Calu3 (cell line): ENCODE data around the gene CEP192. TPM values are rescaled to one million over a fixed set of nuclear protein-coding genes. Genes with fewer than 3 reads are reported as not detected.
A peak's percentile ranks its signal among the peaks of the same experiment; 100 is the strongest.

Experiments
- BruUV-seq: library from RNA; stranded (reverse); fragments of 400-500 nt; replicated peaks from 2 replicates; lab custom pipeline; 2021; lab: Mats Ljungman, UMichigan
- CTCF ChIA-PET: fragments of 300-600 bp; sonication (Branson Sonifier 250); formaldehyde crosslinking; loops from one replicate; lab custom pipeline; 2022; ENCODE audit warnings: antibody characterized with exemption; lab: Charles Lee
- DNase-seq: peaks from one replicate; pipeline ENCODE4 v3.0.0; 2022
- H3K27ac Mint-ChIP-seq: one replicate; pipeline ENCODE4 v1.8.0; 2022; ENCODE audit warnings: mixed read lengths; ENCODE audit not compliant: unreplicated experiment
- H3K27me3 Mint-ChIP-seq: one replicate; pipeline ENCODE4 v1.8.0; 2022; ENCODE audit warnings: mixed read lengths; ENCODE audit not compliant: unreplicated experiment
- H3K36me3 Mint-ChIP-seq: one replicate; pipeline ENCODE4 v1.8.0; 2022; ENCODE audit warnings: mild to moderate bottlenecking, moderate library complexity, mixed read lengths; ENCODE audit not compliant: insufficient read depth, unreplicated experiment
- H3K4me1 Mint-ChIP-seq: one replicate; pipeline ENCODE4 v1.8.0; 2022; ENCODE audit warnings: mild to moderate bottlenecking, low read depth, mixed read lengths; ENCODE audit not compliant: unreplicated experiment
- H3K4me3 Mint-ChIP-seq: one replicate; pipeline ENCODE4 v1.8.0; 2022; ENCODE audit warnings: mild to moderate bottlenecking, low read depth, moderate library complexity, mixed read lengths; ENCODE audit not compliant: unreplicated experiment
- H3K9me3 Mint-ChIP-seq: one replicate; pipeline ENCODE4 v1.8.0; 2022; ENCODE audit warnings: low read depth, mixed read lengths; ENCODE audit not compliant: unreplicated experiment
- intact Hi-C: fragments of 100-400 bp; cut with micrococcal nuclease; formaldehyde crosslinking; loops from one replicate; pipeline ENCODE4 v1.10.0; 2022; ENCODE audit not compliant: unreplicated experiment
- total RNA-seq: library from RNA; stranded (reverse); gene quantifications from 2 replicates; pipeline ENCODE4 v1.2.3, GENCODE V29; 2022
- TF ChIP-seq, protein P1 (sequence below): fragments of 200-600 bp; IDR thresholded peaks from one replicate; pipeline ENCODE4 v1.8.0; 2022; ENCODE audit warnings: antibody characterized with exemption; ENCODE audit not compliant: unreplicated experiment

CEP192 gene
- total RNA-seq, 1 experiment from 2014 or later: 39.2 TPM

DNA sequence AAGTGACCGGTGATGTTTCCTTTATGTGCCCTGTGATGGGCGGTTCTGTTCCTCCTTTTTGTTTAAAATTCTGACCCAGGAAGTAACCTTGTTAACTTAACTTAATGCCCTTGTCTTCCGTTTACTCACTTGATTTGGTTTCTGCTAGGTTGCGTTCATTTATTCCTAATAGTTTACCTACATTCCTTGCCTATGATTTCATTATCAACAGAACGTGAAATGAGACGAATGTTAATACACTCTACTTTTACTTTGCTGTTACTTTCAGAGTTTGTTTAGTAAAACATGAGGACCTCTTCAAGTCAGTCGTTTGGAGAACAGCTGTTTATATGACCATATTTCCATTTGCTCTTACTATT lies 638 bp downstream of the CEP192 start:
- peaks cover 41% of the 10 kb centered on the region for H3K36me3 Mint-ChIP-seq
- TF ChIP-seq, protein P1, sequence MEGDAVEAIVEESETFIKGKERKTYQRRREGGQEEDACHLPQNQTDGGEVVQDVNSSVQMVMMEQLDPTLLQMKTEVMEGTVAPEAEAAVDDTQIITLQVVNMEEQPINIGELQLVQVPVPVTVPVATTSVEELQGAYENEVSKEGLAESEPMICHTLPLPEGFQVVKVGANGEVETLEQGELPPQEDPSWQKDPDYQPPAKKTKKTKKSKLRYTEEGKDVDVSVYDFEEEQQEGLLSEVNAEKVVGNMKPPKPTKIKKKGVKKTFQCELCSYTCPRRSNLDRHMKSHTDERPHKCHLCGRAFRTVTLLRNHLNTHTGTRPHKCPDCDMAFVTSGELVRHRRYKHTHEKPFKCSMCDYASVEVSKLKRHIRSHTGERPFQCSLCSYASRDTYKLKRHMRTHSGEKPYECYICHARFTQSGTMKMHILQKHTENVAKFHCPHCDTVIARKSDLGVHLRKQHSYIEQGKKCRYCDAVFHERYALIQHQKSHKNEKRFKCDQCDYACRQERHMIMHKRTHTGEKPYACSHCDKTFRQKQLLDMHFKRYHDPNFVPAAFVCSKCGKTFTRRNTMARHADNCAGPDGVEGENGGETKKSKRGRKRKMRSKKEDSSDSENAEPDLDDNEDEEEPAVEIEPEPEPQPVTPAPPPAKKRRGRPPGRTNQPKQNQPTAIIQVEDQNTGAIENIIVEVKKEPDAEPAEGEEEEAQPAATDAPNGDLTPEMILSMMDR: no peak
- DNase-seq: no peak
- no TSS peak for BruUV-seq
- H3K4me3 Mint-ChIP-seq: peak overlapping the region; percentile 90
- H3K27me3 Mint-ChIP-seq: no peaks in the 10 kb centered on the region
- peak overlapping the region; percentile 74 for H3K27ac Mint-ChIP-seq
- peaks cover 15% of the 10 kb centered on the region for H3K4me1 Mint-ChIP-seq
- H3K9me3 Mint-ChIP-seq: no peaks in the 10 kb centered on the region
- intact Hi-C loops: loop anchor here (10.0 kb wide), 1 partner anchor 643 kb away; no protein-coding TSS in a partner anchor
- CTCF ChIA-PET: no interaction called here

DNA sequence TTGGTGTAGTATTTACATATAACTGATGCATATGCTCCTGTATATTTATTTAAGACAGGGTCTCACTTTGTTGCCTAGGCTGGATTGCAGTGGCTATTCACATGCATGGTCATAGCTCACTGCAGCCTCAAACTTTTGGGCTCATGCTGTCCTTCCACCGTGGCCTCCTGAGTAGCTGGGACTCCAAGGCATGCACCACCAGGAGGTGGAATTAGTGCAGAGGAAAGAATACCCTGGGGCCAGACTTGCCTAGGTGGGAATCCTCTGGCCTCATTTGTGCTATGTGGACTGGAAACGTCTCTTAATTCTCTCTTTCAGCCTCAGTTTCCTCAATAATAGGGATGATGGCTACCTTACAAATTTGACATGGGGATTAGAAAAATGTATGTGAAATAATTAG lies 2.3 kb downstream of the CEP192 start:
- Mint-ChIP-seq H3K4me3 (no peak overlapping the region), H3K36me3 (peaks cover 37% of the 10 kb centered on the region), H3K27ac (no peak overlapping the region), H3K27me3 (no peaks in the 10 kb centered on the region), H3K4me1 (peaks cover 19% of the 10 kb centered on the region), H3K9me3 (no peaks in the 10 kb centered on the region)
- TF ChIP-seq, protein P1: no peak
- no TSS peak for BruUV-seq
- intact Hi-C loops: loop anchor here (10.0 kb wide), 1 partner anchor 641 kb away; no protein-coding TSS in a partner anchor
- DNase-seq: no peak
- CTCF ChIA-PET: interaction anchor here (1.3 kb wide), 1 partner anchor 10 kb away, joined by 3 read pairs; no protein-coding TSS in a partner anchor

DNA sequence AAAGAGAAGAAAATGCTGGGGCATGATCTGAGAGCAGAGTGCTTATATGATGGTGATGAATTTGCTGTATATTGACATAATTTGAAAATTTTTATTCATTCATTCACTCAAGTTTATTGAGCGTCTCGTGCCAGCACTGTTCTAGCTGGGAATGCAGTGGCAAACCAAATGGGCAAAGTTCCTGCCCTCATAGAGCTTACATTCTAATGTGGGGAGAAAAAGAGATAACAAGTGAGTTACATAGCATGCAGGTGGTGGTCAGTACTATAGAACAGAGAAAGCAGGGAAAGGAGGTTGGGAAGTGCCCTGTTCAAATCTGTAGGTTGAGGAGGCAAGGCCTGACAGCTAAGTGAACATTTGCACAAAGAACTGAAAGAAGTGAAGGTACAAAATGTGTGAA lies 4.3 kb downstream of the CEP192 start:
- DNase-seq: no peak
- Mint-ChIP-seq H3K4me3 (no peak overlapping the region), H3K27ac (no peak overlapping the region), H3K27me3 (no peaks in the 10 kb centered on the region), H3K4me1 (peaks cover 14% of the 10 kb centered on the region), H3K36me3 (peaks cover 24% of the 10 kb centered on the region), H3K9me3 (no peaks in the 10 kb centered on the region)
- no TSS peak for BruUV-seq
- CTCF ChIA-PET: no interaction called here
- intact Hi-C loops: loop anchor here (10.0 kb wide), 1 partner anchor 639 kb away; no protein-coding TSS in a partner anchor
- TF ChIP-seq, protein P1: no peak

DNA sequence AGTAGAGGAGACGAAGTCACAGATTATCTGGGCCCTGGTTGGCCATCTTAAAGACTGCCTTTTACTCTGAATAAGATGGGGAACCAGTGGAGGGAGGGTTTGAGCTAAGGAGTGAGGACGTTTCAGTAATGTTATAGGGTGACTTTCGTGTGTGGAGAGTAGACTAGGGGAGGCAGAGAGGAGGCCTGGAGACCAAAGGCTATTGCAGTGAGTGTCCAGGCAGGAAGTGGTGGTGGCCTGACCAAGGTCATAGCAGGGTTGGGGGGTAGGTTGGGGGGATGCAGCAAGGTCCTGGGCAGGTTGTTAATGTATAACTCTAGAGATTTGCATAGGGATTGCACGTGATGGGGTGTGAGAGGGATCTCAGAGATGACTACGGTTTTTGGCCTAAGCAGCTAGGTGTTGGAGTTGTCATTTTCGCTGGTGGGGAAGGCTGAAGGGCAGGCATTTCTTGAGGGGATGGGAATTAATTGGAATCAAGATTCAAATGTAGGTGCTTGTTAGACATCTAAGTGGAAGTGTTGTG lies 4.9 kb downstream of the CEP192 start:
- no peak overlapping the region for H3K27ac Mint-ChIP-seq
- intact Hi-C loops: loop anchor here (10.0 kb wide), 1 partner anchor 639 kb away; no protein-coding TSS in a partner anchor
- H3K4me1 Mint-ChIP-seq: peaks cover 10% of the 10 kb centered on the region
- no peaks in the 10 kb centered on the region for H3K27me3 Mint-ChIP-seq
- TF ChIP-seq, protein P1: no peak
- CTCF ChIA-PET: no interaction called here
- H3K4me3 Mint-ChIP-seq: no peak overlapping the region
- H3K9me3 Mint-ChIP-seq: no peaks in the 10 kb centered on the region
- no peak for DNase-seq
- peaks cover 18% of the 10 kb centered on the region for H3K36me3 Mint-ChIP-seq
- no TSS peak for BruUV-seq
